Stomach (tissue), 9 donors: ENCODE data around the gene TMEM221. TPM values are rescaled to one million over a fixed set of nuclear protein-coding genes. Genes with fewer than 3 reads are reported as not detected.

ENCODE experiments used
- DNase-seq, 2 donors: peaks; one replicate each; pipeline versions ENCODE4 v3.0.0 to v3.0.0-alpha.2; 2013 to 2019
- H3K27ac ChIP-seq, 5 donors: fragments of 200-600 bp in 4 of 5; sonication (generic) in 4 of 5; one replicate each; pipeline ENCODE4 v1.5.1; 2013 to 2019; ENCODE audit warnings: mild to moderate bottlenecking in 1 of 5, moderate library complexity in 1 of 5
- H3K27me3 ChIP-seq, 3 donors: fragments of 200-600 bp; sonication (generic); one replicate each; pipeline ENCODE4 v1.5.1; 2017 to 2019; ENCODE audit warnings: mixed run types in 1 of 3
- H3K36me3 ChIP-seq, 4 donors: fragments of 200-600 bp; sonication (generic); 1 replicate in 3 of 4; 2 replicates in 1 of 4; pipeline ENCODE4 v1.5.1; 2016 to 2019
- H3K4me1 ChIP-seq, 4 donors: fragments of 200-600 bp; sonication (generic); one replicate each; pipeline ENCODE4 v1.5.1; 2016 to 2019
- H3K4me3 ChIP-seq, 4 donors: fragments of 200-600 bp; sonication (generic) in 3 of 4; one replicate each; pipeline ENCODE4 v1.5.1; 2016 to 2019; ENCODE audit warnings: mild to moderate bottlenecking in 1 of 4
- H3K9me3 ChIP-seq, 4 donors: fragments of 200-600 bp; sonication (generic); one replicate each; pipeline ENCODE4 v1.5.1; 2016 to 2019
- EP300 ChIP-seq: sonication (generic); formaldehyde crosslinking; IDR thresholded peaks from one replicate; pipeline ENCODE4 v1.6.1; 2017; ENCODE audit warnings: antibody characterized with exemption
- POLR2A ChIP-seq, 4 donors: fragments of 450-650 bp; IDR thresholded peaks; one replicate each; pipeline ENCODE4 v1.6.1; 2016; ENCODE audit warnings: antibody characterized with exemption in 4 of 4, control low read depth in 2 of 4, mild to moderate bottlenecking in 1 of 4, moderate library complexity in 1 of 4
- POLR2AphosphoS5 ChIP-seq, 3 donors: sonication (generic); formaldehyde crosslinking; IDR thresholded peaks; one replicate each; pipeline ENCODE4 v1.6.1; 2016; ENCODE audit warnings: antibody characterized with exemption in 3 of 3
- WGBS, 5 donors: extraction: QIAGEN DNeasy Blood & Tissue Kit in 3 of 5; methylation state at CpG; one replicate each; pipeline versions ENCODE4 v1.1.5 to v1.1.7; 2013 to 2018; 5-methylcytosine and 5-hydroxymethylcytosine counted together
- intact Hi-C: fragments of 100-400 bp; cut with DNase I; formaldehyde crosslinking; loops from one replicate; pipeline ENCODE4 v1.15.1; 2023; ENCODE audit warnings: low total_unique reads
- polyA plus RNA-seq, 3 donors: library from polyadenylated mRNA; stranded (reverse); fragments of 200-250 nt; gene quantifications; one replicate each; pipeline ENCODE4 v1.2.3, GENCODE V29; 2013
- total RNA-seq, 5 donors: library from RNA; depleted of rRNA; stranded (reverse); fragments of >200 nt; gene quantifications; one replicate each; pipeline versions ENCODE4 v1.1.0 to v1.2.3, GENCODE V29; 2014 to 2016
- TF ChIP-seq, protein P1 (sequence below), 7 experiments: fragments of 450-650 bp in 4 of 7; fragments of 200-600 bp in 3 of 7; sonication (generic) in 3 of 7; IDR thresholded peaks; one replicate each; pipeline ENCODE4 v1.5.1; 2016 to 2019; ENCODE audit warnings: antibody characterized with exemption in 7 of 7, control low read depth in 2 of 7, mild to moderate bottlenecking in 1 of 7
- donor health status: healthy with polysubstance abuse.
- donor health status: Bipolar disorder and iron deficiency.
- donor health status: healthy.

Gene TMEM221
- total and polyA plus RNA-seq, 8 donors = 0.20 TPM; not detected in 7

- Histone ChIP-seq H3K4me3 (no peak within 1 kb of the TSS), H3K27me3 (peaks cover 0 to 60% (median 7%) of the 10 kb centered on the region in 3 donors), H3K36me3 (peaks cover 0 to 21% (median 8%) of the 10 kb centered on the region in 4 donors), H3K9me3 (peaks cover 0 to 6% (median 2%) of the 10 kb centered on the region in 4 donors), H3K4me1 (peaks cover 22 to 40% (median 32%) of the 10 kb centered on the region in 4 donors), H3K27ac (no peak within 1 kb of the TSS)
- no peak for DNase-seq
- WGBS, 5 donors = 23 to 50% (median 31%) methylated on average over 2 to 41 of the region's 41 CpGs
- TF ChIP-seq POLR2AphosphoS5 (IDR thresholded peaks at IDR 0.05) (no peak), POLR2A (IDR thresholded peaks at IDR 0.05) (no peak), EP300 (no peak)
- TF ChIP-seq, protein P1, sequence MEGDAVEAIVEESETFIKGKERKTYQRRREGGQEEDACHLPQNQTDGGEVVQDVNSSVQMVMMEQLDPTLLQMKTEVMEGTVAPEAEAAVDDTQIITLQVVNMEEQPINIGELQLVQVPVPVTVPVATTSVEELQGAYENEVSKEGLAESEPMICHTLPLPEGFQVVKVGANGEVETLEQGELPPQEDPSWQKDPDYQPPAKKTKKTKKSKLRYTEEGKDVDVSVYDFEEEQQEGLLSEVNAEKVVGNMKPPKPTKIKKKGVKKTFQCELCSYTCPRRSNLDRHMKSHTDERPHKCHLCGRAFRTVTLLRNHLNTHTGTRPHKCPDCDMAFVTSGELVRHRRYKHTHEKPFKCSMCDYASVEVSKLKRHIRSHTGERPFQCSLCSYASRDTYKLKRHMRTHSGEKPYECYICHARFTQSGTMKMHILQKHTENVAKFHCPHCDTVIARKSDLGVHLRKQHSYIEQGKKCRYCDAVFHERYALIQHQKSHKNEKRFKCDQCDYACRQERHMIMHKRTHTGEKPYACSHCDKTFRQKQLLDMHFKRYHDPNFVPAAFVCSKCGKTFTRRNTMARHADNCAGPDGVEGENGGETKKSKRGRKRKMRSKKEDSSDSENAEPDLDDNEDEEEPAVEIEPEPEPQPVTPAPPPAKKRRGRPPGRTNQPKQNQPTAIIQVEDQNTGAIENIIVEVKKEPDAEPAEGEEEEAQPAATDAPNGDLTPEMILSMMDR (IDR thresholded peaks at IDR 0.05) = no peak
- intact Hi-C loops = no loop called here
These were observed 54.6 kb downstream of the TMEM221 start, which contains the start of gene CCDC194 for GRCh38 chr19:17393914-17394313. Gene CCDC194 (minus strand): TSS chr19:17394196. CDS start chr19:17394158, 38 bp downstream.

DNA sequence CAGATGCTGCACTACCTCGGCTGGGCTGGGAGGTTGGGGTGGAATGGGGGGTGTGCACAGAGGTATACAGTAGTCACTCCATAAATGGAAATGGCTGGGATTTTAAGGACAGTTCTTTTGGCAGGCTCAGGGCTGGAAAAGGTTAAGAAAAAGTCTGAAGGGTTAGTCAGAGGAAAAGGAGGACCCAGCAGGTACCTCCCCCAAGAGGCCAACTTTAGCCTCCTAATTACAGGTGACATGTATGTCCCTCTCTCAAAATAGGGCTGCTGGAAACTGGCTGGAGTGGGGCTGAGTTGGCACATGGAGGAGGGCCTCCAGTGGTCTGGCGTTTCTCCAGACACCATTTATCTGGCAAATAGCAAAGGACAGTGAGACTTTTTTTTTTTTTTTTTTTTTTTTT lies 55.5 kb downstream of the TMEM221 start:
- intact Hi-C loops = no loop called here
- Histone ChIP-seq H3K4me1 (peaks cover 22 to 40% (median 32%) of the 10 kb centered on the region in 4 donors), H3K27me3 (peaks cover 0 to 60% (median 7%) of the 10 kb centered on the region in 3 donors), H3K9me3 (peaks cover 0 to 6% (median 2%) of the 10 kb centered on the region in 4 donors), H3K4me3 (no peak overlapping the region), H3K36me3 (peaks cover 0 to 12% (median 4%) of the 10 kb centered on the region in 4 donors), H3K27ac (no peak overlapping the region)
- 34 to 54% (median 46%) methylated on average over 2 of the region's 2 CpGs for WGBS, 5 donors
- DNase-seq = no peak
- TF ChIP-seq EP300 (no peak), POLR2A (IDR thresholded peaks at IDR 0.05) (no peak), POLR2AphosphoS5 (IDR thresholded peaks at IDR 0.05) (no peak)
- TF ChIP-seq, protein P1 (IDR thresholded peaks at IDR 0.05) = no peak

DNA sequence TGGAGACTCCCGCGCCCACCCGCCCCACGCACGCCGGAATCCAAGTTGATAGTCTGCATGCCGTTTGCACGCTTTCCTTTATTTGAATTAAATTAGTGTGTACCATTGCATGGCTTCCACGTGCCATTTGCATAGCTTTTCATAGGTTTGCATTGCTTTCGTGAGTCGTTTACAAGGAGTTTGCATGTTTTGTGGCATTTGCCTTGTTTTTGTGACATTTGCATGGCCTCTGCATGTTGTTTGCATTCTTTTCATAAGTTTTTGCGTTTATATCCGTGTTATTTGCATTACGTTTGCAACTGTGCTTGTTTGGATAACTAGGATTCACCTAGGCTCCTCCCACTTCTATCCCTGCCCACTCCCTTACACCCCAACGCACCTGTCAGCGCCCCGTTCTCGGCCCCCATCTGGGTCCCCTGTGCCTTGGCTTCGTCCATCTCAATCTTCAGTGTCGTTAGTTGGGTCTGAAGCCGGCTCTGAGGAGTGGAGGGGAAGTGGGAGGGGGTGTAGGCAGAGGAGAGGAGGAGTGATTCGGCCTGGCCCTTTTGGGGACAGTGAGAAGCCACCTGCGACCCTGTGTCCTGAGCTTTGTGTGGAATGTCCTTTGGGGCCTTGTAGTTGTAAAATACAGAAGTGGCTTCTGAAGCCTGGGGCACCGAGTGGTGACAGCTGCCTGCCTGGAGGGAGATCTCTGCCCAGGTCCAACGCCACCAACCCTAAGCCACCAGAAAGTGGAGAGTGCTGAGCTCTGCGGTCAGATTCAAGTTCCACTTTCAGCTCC lies 56.9 kb downstream of the TMEM221 start:
- TF ChIP-seq POLR2AphosphoS5 (IDR thresholded peaks at IDR 0.05) (no peak), POLR2A (IDR thresholded peaks at IDR 0.05) (no peak), EP300 (no peak)
- TF ChIP-seq, protein P1 (IDR thresholded peaks at IDR 0.05) = peak in 1 of 7 experiments; percentile 4
- peaks cover 22 to 40% (median 32%) of the 10 kb centered on the region in 4 donors for H3K4me1 ChIP-seq
- DNase-seq = no peak
- 11 to 17% (median 12%) methylated on average over 25 to 26 of the region's 26 CpGs for WGBS, 5 donors
- peak overlapping the region; percentile 43 to 57 (median 47) for H3K4me3 ChIP-seq
- intact Hi-C loops = no loop called here
- H3K27ac ChIP-seq = peak overlapping the region in 1 of 5 donors; percentile 27
- H3K27me3 ChIP-seq = peaks cover 0 to 51% (median 7%) of the 10 kb centered on the region in 3 donors
- H3K9me3 ChIP-seq = peaks cover 0 to 6% (median 2%) of the 10 kb centered on the region in 4 donors
- H3K36me3 ChIP-seq = no peaks in the 10 kb centered on the region

DNA sequence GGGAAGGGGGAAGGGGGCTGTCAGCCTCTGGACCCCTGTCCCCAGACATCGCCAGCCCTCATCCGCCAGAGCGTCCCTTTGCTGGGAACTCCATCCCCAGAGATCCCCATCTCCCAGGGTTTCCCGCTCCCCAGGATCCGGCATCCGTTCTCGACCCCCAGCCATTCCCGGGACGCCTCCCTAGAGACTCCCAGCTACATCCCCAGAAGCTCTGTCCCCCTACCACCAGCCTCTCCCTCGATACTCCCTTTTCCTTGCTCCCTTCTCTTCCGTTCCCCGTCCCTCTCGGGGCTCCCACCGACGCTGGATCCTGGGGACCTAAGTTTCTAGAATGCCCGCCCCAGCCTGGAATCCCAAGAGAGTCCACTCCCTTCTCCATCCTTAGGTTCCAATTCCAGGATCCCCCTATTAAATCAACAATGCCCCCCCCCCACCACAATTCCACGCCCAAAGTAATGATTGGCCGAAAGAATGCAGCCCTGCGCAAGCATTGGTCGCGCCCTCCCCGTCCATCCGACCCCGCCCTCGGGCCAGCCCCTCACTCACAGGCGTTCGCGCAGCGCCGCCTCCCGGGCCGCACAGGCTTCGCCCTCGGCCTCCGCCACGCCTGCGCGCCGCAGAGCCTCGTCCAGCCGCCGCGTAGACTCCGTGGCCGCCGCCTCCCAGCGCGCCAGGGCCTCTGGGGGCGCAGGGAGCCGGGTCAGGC lies 57.6 kb downstream of the TMEM221 start:
- Histone ChIP-seq H3K27me3 (peaks cover 0 to 51% (median 7%) of the 10 kb centered on the region in 3 donors), H3K9me3 (peaks cover 0 to 6% (median 2%) of the 10 kb centered on the region in 4 donors), H3K4me1 (peaks cover 22 to 40% (median 32%) of the 10 kb centered on the region in 4 donors), H3K27ac (peak overlapping the region in 3 of 5 donors; percentile 20 to 38 (median 32)), H3K36me3 (no peaks in the 10 kb centered on the region), H3K4me3 (peak overlapping the region; percentile 43 to 57 (median 47))
- WGBS, 5 donors = 1% methylated on average over 39 to 50 of the region's 50 CpGs
- intact Hi-C loops = no loop called here
- TF ChIP-seq, protein P1 (IDR thresholded peaks at IDR 0.05) = peak in 5 of 7 experiments; percentile 40 to 84 (median 72)
- no peak for TF ChIP-seq POLR2A (IDR thresholded peaks at IDR 0.05)
- TF ChIP-seq POLR2AphosphoS5 (IDR thresholded peaks at IDR 0.05) = peak in 1 of 3 donors; percentile 69
- TF ChIP-seq EP300 = no peak
- peak; percentile 90 to 98 for DNase-seq
